PFSK-1 (cell line): ENCODE measurements around the gene MAOA.

Experiments
- FOXP2 ChIP-seq: optimal IDR thresholded peaks from 2 replicates; pipeline ENCODE3; 2011; ENCODE audit warnings: borderline replicate concordance, control low read depth, inconsistent platforms; ENCODE audit not compliant: insufficient read depth; ENCODE audit errors: extremely low read length, extremely low read depth
- POLR2AphosphoS5 ChIP-seq: IDR thresholded peaks from 2 replicates; pipeline ENCODE4 v1.6.1; 2012; ENCODE audit warnings: low read depth, mild to moderate bottlenecking, control low read depth, low read length, moderate library complexity
- SIN3A ChIP-seq: IDR thresholded peaks from 2 replicates; pipeline ENCODE4 v1.6.1; 2012; ENCODE audit warnings: mild to moderate bottlenecking, low read length, moderate library complexity, borderline replicate concordance; ENCODE audit not compliant: insufficient read depth
- TAF1 ChIP-seq: IDR thresholded peaks from 2 replicates; pipeline ENCODE4 v1.6.1; 2012; ENCODE audit warnings: low read length, control low read depth, borderline replicate concordance; ENCODE audit not compliant: insufficient read depth
- TF ChIP-seq, protein P1 (sequence below), 2 experiments: IDR thresholded peaks; 2 replicates each; pipeline versions ENCODE4 v1.6.1 to v1.8.0; 2011 to 2012; ENCODE audit warnings: low read depth in 2 of 2, low read length in 2 of 2, control low read depth in 1 of 2, inconsistent platforms in 1 of 2, mild to moderate bottlenecking in 1 of 2, moderate library complexity in 1 of 2; ENCODE audit not compliant: insufficient read depth in 1 of 2

The MAOA gene

DNA sequence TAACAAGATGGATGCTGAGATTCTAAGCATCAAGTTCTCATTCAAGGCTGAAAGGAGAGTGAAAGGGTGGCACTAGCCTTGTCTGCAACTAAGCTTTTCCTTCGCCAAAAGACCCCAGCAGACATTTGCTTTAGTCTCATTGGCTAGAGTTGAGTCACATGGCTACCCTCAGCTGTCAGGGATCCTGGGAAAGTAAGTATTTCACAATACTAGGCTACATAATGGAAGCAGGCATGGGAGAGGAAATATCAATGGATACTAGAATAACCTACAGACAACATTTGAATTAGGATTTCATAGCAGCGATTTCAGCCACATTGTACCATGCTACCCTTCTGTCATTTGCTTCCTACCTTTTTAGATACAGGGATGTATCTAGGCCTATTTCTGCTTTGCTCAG lies 29.1 kb downstream of the MAOA start:
- TF ChIP-seq SIN3A (no peak), FOXP2 (no peak), POLR2AphosphoS5 (no peak), TAF1 (no peak)
- TF ChIP-seq, protein P1, sequence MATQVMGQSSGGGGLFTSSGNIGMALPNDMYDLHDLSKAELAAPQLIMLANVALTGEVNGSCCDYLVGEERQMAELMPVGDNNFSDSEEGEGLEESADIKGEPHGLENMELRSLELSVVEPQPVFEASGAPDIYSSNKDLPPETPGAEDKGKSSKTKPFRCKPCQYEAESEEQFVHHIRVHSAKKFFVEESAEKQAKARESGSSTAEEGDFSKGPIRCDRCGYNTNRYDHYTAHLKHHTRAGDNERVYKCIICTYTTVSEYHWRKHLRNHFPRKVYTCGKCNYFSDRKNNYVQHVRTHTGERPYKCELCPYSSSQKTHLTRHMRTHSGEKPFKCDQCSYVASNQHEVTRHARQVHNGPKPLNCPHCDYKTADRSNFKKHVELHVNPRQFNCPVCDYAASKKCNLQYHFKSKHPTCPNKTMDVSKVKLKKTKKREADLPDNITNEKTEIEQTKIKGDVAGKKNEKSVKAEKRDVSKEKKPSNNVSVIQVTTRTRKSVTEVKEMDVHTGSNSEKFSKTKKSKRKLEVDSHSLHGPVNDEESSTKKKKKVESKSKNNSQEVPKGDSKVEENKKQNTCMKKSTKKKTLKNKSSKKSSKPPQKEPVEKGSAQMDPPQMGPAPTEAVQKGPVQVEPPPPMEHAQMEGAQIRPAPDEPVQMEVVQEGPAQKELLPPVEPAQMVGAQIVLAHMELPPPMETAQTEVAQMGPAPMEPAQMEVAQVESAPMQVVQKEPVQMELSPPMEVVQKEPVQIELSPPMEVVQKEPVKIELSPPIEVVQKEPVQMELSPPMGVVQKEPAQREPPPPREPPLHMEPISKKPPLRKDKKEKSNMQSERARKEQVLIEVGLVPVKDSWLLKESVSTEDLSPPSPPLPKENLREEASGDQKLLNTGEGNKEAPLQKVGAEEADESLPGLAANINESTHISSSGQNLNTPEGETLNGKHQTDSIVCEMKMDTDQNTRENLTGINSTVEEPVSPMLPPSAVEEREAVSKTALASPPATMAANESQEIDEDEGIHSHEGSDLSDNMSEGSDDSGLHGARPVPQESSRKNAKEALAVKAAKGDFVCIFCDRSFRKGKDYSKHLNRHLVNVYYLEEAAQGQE (IDR thresholded peaks at IDR 0.05; ENCODE audit: insufficient read depth in 1 of 2, low read depth in 2 of 2, low read length in 2 of 2): no peak

DNA sequence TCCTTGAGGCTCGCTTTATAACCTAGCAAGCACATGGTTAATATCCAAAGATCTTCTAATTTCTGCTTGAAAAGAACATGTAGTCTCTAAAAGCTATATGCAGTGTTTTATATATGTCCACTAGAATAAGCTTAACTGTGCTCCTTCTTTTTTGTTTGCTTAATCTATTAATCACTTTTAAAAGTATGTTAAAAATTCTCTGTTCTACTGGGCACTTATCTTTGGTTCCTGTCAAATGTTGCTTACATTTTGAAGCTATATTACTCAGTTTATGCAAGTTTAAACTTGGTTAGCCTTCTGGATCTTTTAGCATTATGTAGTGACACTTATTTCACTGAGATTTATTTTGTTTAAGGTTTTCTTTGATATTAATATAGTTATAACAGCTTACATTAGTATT lies 32.5 kb downstream of the MAOA start:
- TF ChIP-seq FOXP2 (no peak), SIN3A (no peak), TAF1 (no peak), POLR2AphosphoS5 (no peak)
- TF ChIP-seq, protein P1 (IDR thresholded peaks at IDR 0.05; ENCODE audit: insufficient read depth in 1 of 2, low read depth in 2 of 2, low read length in 2 of 2): no peak

DNA sequence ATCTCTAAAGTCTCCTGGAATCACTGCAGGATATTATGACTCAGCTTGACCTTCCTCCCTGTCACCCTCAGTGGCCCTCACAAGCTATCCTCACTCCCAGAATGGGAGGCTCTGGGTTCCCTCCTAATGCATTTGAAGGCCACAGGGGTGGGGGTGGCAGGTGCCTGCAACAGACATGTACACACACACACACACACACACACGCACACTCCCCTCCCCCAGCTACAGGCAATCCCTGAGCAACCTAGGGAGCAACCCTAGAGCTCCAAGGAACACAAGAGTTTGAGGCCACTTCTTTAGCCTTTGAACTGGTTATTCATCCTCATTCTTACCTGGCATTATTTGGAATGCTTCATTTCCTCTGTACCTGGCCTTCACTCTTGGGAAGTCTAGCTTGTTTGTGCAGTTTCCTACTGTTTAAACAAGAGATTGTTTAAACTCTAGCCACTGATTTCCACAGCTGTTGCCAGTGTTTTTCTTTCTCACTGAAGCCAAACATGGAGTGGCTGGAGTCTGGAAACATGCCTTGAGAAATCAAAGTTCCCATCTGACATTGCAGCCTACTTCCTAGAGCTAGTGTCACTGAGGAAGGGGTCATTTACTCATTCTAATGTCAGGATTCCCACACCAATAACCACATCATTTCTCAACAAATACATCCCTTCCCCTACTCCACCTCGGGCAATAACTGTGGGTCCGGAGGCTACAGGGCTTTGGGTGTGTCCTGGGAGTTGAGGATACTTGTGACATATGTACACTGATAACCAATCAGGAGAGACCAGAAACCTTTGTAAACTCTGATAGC lies 37.7 kb downstream of the MAOA start:
- TF ChIP-seq SIN3A: no peak
- TF ChIP-seq POLR2AphosphoS5: no peak
- TF ChIP-seq, protein P1 (IDR thresholded peaks at IDR 0.05; ENCODE audit: insufficient read depth in 1 of 2, low read depth in 2 of 2, low read length in 2 of 2): no peak
- TF ChIP-seq TAF1: no peak
- TF ChIP-seq FOXP2: no peak

DNA sequence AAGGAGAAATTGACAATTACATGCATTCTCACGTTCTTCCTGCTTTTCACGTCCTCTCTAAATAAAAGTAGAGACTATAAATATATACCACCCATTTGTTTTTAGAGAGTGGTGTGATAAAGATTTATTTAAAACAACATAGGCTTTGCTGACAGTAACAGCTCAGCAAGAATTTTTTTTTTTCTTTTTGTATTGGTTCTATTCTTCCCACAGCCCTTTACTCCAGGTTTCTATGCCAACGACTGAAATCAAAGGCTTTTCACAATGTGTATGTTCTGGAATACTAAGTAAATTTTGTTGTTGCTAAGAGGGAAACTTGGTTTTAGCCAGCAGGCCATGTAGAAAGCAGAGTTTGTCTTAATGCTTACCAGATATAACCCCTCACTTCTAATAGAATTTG lies 43.4 kb downstream of the MAOA start:
- no peak for TF ChIP-seq TAF1

DNA sequence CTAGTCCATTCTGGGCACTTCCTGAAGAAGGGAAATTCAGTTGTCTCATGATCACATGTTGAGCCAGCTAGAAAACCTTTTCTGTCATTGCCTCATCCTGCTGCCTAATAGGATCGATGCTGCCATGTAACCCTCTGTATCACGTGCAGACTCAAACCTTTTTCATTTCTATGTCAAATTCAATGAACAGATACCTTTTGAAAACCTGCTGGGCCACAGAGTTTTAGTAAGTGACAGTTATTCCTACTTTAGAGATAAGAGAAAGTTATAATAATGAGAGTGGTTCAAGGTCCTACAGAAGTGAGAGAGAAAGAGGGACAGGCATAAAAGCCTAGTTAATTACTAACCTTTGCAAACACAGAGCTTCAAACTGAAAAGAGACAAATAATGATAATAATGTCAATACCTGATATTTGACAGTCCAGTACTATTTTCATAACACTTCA lies 46.0 kb downstream of the MAOA start:
- no peak for TF ChIP-seq FOXP2
- TF ChIP-seq POLR2AphosphoS5: no peak
- TF ChIP-seq SIN3A: no peak
- TF ChIP-seq, protein P1 (IDR thresholded peaks at IDR 0.05; ENCODE audit: insufficient read depth in 1 of 2, low read depth in 2 of 2, low read length in 2 of 2): no peak
- no peak for TF ChIP-seq TAF1
